Endothelial cell of umbilical vein (primary cell): ENCODE results near the gene WDHD1. TPM values are rescaled to one million over a fixed set of nuclear protein-coding genes. Genes with fewer than 3 reads are reported as not detected.

Experiments
- BruUV-seq: library from RNA; stranded (reverse); fragments of 400-500 nt; replicated peaks from 2 replicates; lab custom pipeline; 2021; lab: Mats Ljungman, UMichigan
- CTCF ChIA-PET: fragments of 300-600, 350-600 bp; sonication (Branson Sonifier 250); formaldehyde crosslinking; loops from one replicate; lab custom pipeline; 2021; ENCODE audit warnings: antibody characterized with exemption, inconsistent platforms; lab: Charles Lee
- POLR2A ChIA-PET: fragments of 300-600, 350-600 bp; sonication (Branson Sonifier 250); formaldehyde crosslinking; loops from one replicate; lab custom pipeline; 2021; ENCODE audit warnings: antibody characterized with exemption, inconsistent platforms; lab: Charles Lee
- DNase-seq: peaks from one replicate; pipeline ENCODE4 v3.0.0-alpha.2; 2011; ENCODE audit warnings: low read depth, low spot score
- FAIRE-seq: peaks from 2 replicates; lab custom pipeline; 2011; peaks lifted over from hg19 to GRCh38; lab: Jason Lieb, UNC
- H2AFZ ChIP-seq: 2 replicates; pipeline ENCODE4 v1.6.0; 2012; ENCODE audit warnings: low read depth, low read length, control low read depth, inconsistent platforms
- H3K27ac ChIP-seq: 2 replicates; pipeline ENCODE4 v1.5.1; 2011; ENCODE audit warnings: low read depth, mild to moderate bottlenecking, control low read depth, low read length, moderate library complexity; ENCODE audit not compliant: insufficient read depth
- H3K27me3 ChIP-seq, 2 experiments: 2 replicates each; pipeline versions ENCODE4 v1.6.0 to v1.6.1; 2011; ENCODE audit warnings: low read length in 2 of 2, mixed read lengths in 1 of 2; ENCODE audit not compliant: control insufficient read depth in 2 of 2, insufficient read depth in 2 of 2
- H3K36me3 ChIP-seq, 2 experiments: 2 replicates in 1 of 2; 3 replicates in 1 of 2; pipeline ENCODE4 v1.5.1; 2011; ENCODE audit warnings: low read length in 2 of 2, mild to moderate bottlenecking in 1 of 2, moderate library complexity in 1 of 2; ENCODE audit not compliant: control insufficient read depth in 2 of 2, insufficient read depth in 2 of 2; ENCODE audit errors: extremely low read depth in 1 of 2
- H3K4me1 ChIP-seq: 3 replicates; pipeline ENCODE4 v1.5.1; 2011; ENCODE audit warnings: mild to moderate bottlenecking, low read length; ENCODE audit not compliant: control insufficient read depth, insufficient read depth; ENCODE audit errors: extremely low read depth
- H3K4me2 ChIP-seq: 2 replicates; pipeline ENCODE4 v1.6.1; 2011; ENCODE audit warnings: low read length, control low read depth, mixed read lengths; ENCODE audit not compliant: insufficient read depth
- H3K4me3 ChIP-seq, 3 experiments: fragments of 200-600 bp in 1 of 3; sonication (generic), shearing (Covaris generic) in 1 of 3; replicated peaks in 1 of 3; 2 replicates each; pipeline ENCODE4 v1.5.1; 2011 to 2016; ENCODE audit warnings: control low read depth in 3 of 3, low read length in 3 of 3, mild to moderate bottlenecking in 2 of 3, inconsistent platforms in 1 of 3, low read depth in 1 of 3, moderate library complexity in 1 of 3; ENCODE audit not compliant: insufficient read depth in 1 of 3
- H3K79me2 ChIP-seq: 2 replicates; pipeline ENCODE4 v1.6.0; 2012; ENCODE audit warnings: low read length, inconsistent platforms; ENCODE audit not compliant: control insufficient read depth, insufficient read depth
- H3K9ac ChIP-seq: replicated peaks from 2 replicates; pipeline ENCODE3; 2011; ENCODE audit warnings: low read length, control low read depth; ENCODE audit not compliant: insufficient read depth; ENCODE audit errors: extremely low read depth
- H3K9me1 ChIP-seq: replicated peaks from 3 replicates; pipeline ENCODE4 v1.6.0; 2011; ENCODE audit warnings: mild to moderate bottlenecking, low read length; ENCODE audit not compliant: control insufficient read depth, insufficient read depth; ENCODE audit errors: extremely low read depth
- H3K9me3 ChIP-seq: replicated peaks from 2 replicates; pipeline ENCODE4 v1.5.1; 2012; ENCODE audit warnings: low read length, inconsistent platforms; ENCODE audit not compliant: control insufficient read depth, insufficient read depth
- H4K20me1 ChIP-seq: replicated peaks from 2 replicates; pipeline ENCODE3; 2011; ENCODE audit warnings: mild to moderate bottlenecking, low read length; ENCODE audit not compliant: control insufficient read depth, insufficient read depth; ENCODE audit errors: extremely low read depth
- CTCF ChIP-seq, 2 donors: IDR thresholded peaks; 1 replicate in 1 of 2; 2 replicates in 1 of 2; pipeline ENCODE4 v1.5.1; 2011; ENCODE audit warnings: low read length in 2 of 2, mild to moderate bottlenecking in 2 of 2, moderate library complexity in 2 of 2, control low read depth in 1 of 2, inconsistent platforms in 1 of 2, low read depth in 1 of 2; ENCODE audit not compliant: insufficient read depth in 1 of 2; ENCODE audit errors: extremely low read depth in 1 of 2
- EZH2 ChIP-seq: IDR thresholded peaks from 2 replicates; pipeline ENCODE4 v1.6.1; 2012; ENCODE audit warnings: borderline replicate concordance, low read depth, mild to moderate bottlenecking, moderate library complexity, low read length, inconsistent platforms; ENCODE audit not compliant: severe bottlenecking
- FOS ChIP-seq: IDR thresholded peaks from 2 replicates; pipeline ENCODE4 v1.6.1; 2011; ENCODE audit warnings: mild to moderate bottlenecking, low read length, moderate library complexity, borderline replicate concordance; ENCODE audit not compliant: insufficient read depth
- GATA2 ChIP-seq: IDR thresholded peaks from 2 replicates; pipeline ENCODE4 v1.7.0; 2011; ENCODE audit warnings: low read depth, mild to moderate bottlenecking, moderate library complexity, mixed read lengths, low read length; ENCODE audit not compliant: insufficient read length, insufficient read depth
- JUN ChIP-seq: IDR thresholded peaks from 2 replicates; pipeline ENCODE4 v1.6.1; 2011; ENCODE audit warnings: borderline replicate concordance, low read depth; ENCODE audit not compliant: insufficient read length, insufficient read depth
- MAX ChIP-seq: IDR thresholded peaks from 2 replicates; pipeline ENCODE4 v1.6.1; 2011; ENCODE audit not compliant: insufficient read depth, insufficient read length
- MYC ChIP-seq: IDR thresholded peaks from one replicate; pipeline ENCODE4 v1.6.1; 2011; ENCODE audit warnings: mild to moderate bottlenecking, low read depth, low read length
- POLR2A ChIP-seq: IDR thresholded peaks from 2 replicates; pipeline ENCODE4 v1.6.1; 2012; ENCODE audit warnings: low read depth, mild to moderate bottlenecking, control low read depth, low read length
- POLR2AphosphoS5 ChIP-seq: IDR thresholded peaks from 2 replicates; pipeline ENCODE4 v1.6.1; 2012; ENCODE audit warnings: low read depth, mild to moderate bottlenecking, control low read depth, low read length, moderate library complexity; ENCODE audit not compliant: insufficient read depth
- dilution Hi-C: fragments of 300-500 bp; cut with MboI; formaldehyde crosslinking; loops from one replicate; pipeline ENCODE4 v1.15.0; 2019; ENCODE audit warnings: low sequenced_read_pairs; ENCODE audit not compliant: extremely low pct_ligation_motif_present
- intact Hi-C: fragments of 100-400 bp; cut with micrococcal nuclease; formaldehyde crosslinking; loops from one replicate; pipeline ENCODE4 v1.10.0; 2022
- polyA plus RNA-seq, 4 experiments: library from polyadenylated mRNA; depleted of rRNA in 3 of 4; stranded (reverse) in 3 of 4; unstranded in 1 of 4; fragments of >200 nt; gene quantifications; 2 replicates each; pipeline versions ENCODE4 v1.2.1 to v1.2.3, GENCODE V29; 2011 to 2012; ENCODE audit warnings: missing spikeins in 1 of 4
- total RNA-seq: library from RNA; stranded (reverse); gene quantifications from 2 replicates; pipeline ENCODE4 v1.2.3, GENCODE V29; 2021

WDHD1 gene
- total and polyA plus RNA-seq, 2 donors (not counting 3 experiments of a cell fraction or from before 2014, with no cell fraction given) = 3.1 to 22.5 TPM

GRCh38 chr14:54976316-54976715 lies 50.6 kb downstream of the WDHD1 start:
- dilution Hi-C loops (no loop called here), intact Hi-C loops (loop anchor here (2.0 to 5.0 kb wide), 2 partner anchors 74 kb away; partner anchors contain the start of genes GCH1 and MAPK1IP1L)
- no TSS peak for BruUV-seq
- ChIA-PET CTCF (interaction anchor here (1.1 to 2.0 kb wide), 3 partner anchors 170 to 413 kb away, joined by 3 to 5 read pairs (median 4); no protein-coding TSS in a partner anchor), POLR2A (interaction anchor here (0.7 kb wide), 1 partner anchor 371 kb away, joined by 4 read pairs; no protein-coding TSS in a partner anchor)
- Histone ChIP-seq H3K9ac (peak overlapping the region; percentile 31), H3K4me2 (peak overlapping the region; percentile 57), H4K20me1 (no peaks in the 10 kb centered on the region), H3K27ac (peak overlapping the region; percentile 62), H3K4me1 (peaks cover 13% of the 10 kb centered on the region), H3K9me1 (no peaks in the 10 kb centered on the region), H3K36me3 (no peaks in the 10 kb centered on the region), H3K4me3 (no peak overlapping the region), H2AFZ (peak overlapping the region; percentile 65), H3K9me3 (no peaks in the 10 kb centered on the region), H3K27me3 (no peaks in the 10 kb centered on the region), H3K79me2 (no peaks in the 10 kb centered on the region)
- peak; percentile 59 for TF ChIP-seq JUN
- TF ChIP-seq POLR2AphosphoS5 = no peak
- no peak for TF ChIP-seq MYC
- TF ChIP-seq MAX = no peak
- TF ChIP-seq FOS = peak; percentile 60
- TF ChIP-seq GATA2 = no peak
- TF ChIP-seq POLR2A = no peak
- no peak for TF ChIP-seq EZH2
- TF ChIP-seq CTCF (IDR thresholded peaks at IDR 0.05; ENCODE audit: extremely low read depth in 1 of 2, insufficient read depth in 1 of 2, low read depth in 1 of 2, low read length in 2 of 2) = no peak
- peak; percentile 70 for DNase-seq
- peak; percentile 76 for FAIRE-seq
